ENCODE results near the gene TEX35.

The TEX35 gene

GRCh38 chr1:178571807-178572206 is 58.9 kb downstream of the TEX35 start:
- H3K27ac ChIP-seq (ENCODE audit: low read depth, low read length, poor library complexity, severe bottlenecking), result peak overlapping the region; percentile 100
- H4K20me1 ChIP-seq (ENCODE audit: insufficient read depth, low read length), result no peaks in the 10 kb centered on the region
- H3K27me3 ChIP-seq (ENCODE audit: insufficient read depth, low read length), result no peaks in the 10 kb centered on the region
- no peak overlapping the region for H3K4me3 ChIP-seq (ENCODE audit: low read depth, low read length, poor library complexity, severe bottlenecking)
- peaks cover 3% of the 10 kb centered on the region; the same call in 1 of the 2 replicates for H3K9me3 ChIP-seq (ENCODE audit: low read length)
- no peak overlapping the region for H2AFZ ChIP-seq (ENCODE audit: low read length)
- H3K9ac ChIP-seq (ENCODE audit: low read length), result peak overlapping the region; percentile 2; the same call in 1 of the 2 replicates
- peaks cover 6% of the 10 kb centered on the region; the same call in 1 of the 2 replicates for H3F3A ChIP-seq (ENCODE audit: insufficient read depth, low read length)
- TF ChIP-seq EZH2 (IDR thresholded peaks at IDR 0.05; ENCODE audit: borderline replicate concordance, low read length) (no peak), CTCF (IDR thresholded peaks at IDR 0.05; ENCODE audit: low read length) (no peak)
- no peaks in the 10 kb centered on the region for H3K9me2 ChIP-seq (ENCODE audit: low read depth, low read length)
- H3K79me2 ChIP-seq (ENCODE audit: insufficient read depth, low read length), result no peaks in the 10 kb centered on the region; the same call in 1 of the 2 replicates
- no peak overlapping the region for H3K4me2 ChIP-seq (ENCODE audit: low read length)
- H3K4me1 ChIP-seq (ENCODE audit: insufficient read depth, low read length, severe bottlenecking), result peaks cover 64% of the 10 kb centered on the region
- H3K36me3 ChIP-seq (ENCODE audit: insufficient read depth, low read length), result peaks cover 12% of the 10 kb centered on the region; the same call in 1 of the 2 replicates

Data from OCI-LY1 (cell line).